Heart left ventricle (tissue), 16 donors: ENCODE data around the gene SSC5D. TPM values are rescaled to one million over a fixed set of nuclear protein-coding genes. Genes with fewer than 3 reads are reported as not detected.
A peak's percentile ranks its signal among the peaks of the same experiment; 100 is the strongest.

Experiments used
- ATAC-seq, 4 donors: fragments of 200-7000 bp; cut with Tn5 transposase; one replicate each; pipeline ENCODE4 v1.9.1; 2020 to 2022; ENCODE audit warnings: moderate library complexity in 4 of 4, mild to moderate bottlenecking in 3 of 4, moderate number of reproducible peaks in 1 of 4
- DNase-seq, 5 donors: peaks; one replicate each; pipeline ENCODE4 v3.0.0-alpha.2; 2020
- H3K27ac ChIP-seq, 12 donors: fragments of 200-600 bp; sonication (generic) in 4 of 12; one replicate each; pipeline versions ENCODE4 v1.5.0 to v1.8.0; 2016 to 2022; ENCODE audit warnings: mild to moderate bottlenecking in 2 of 12
- H3K27me3 ChIP-seq, 9 donors: fragments of 200-600 bp; sonication (generic) in 2 of 9; one replicate each; pipeline versions ENCODE4 v1.5.1 to v1.8.0; 2016 to 2022; ENCODE audit warnings: mild to moderate bottlenecking in 3 of 9
- H3K36me3 ChIP-seq, 9 donors: fragments of 200-600 bp; sonication (generic) in 2 of 9; one replicate each; pipeline versions ENCODE4 v1.5.0 to v1.8.0; 2018 to 2022; ENCODE audit warnings: mild to moderate bottlenecking in 2 of 9
- H3K4me1 ChIP-seq, 12 donors: fragments of 200-600 bp; sonication (generic) in 4 of 12; one replicate each; pipeline versions ENCODE4 v1.5.0 to v1.8.0; 2016 to 2022; ENCODE audit warnings: mild to moderate bottlenecking in 3 of 12
- H3K4me3 ChIP-seq, 12 donors: fragments of 200-600 bp; sonication (generic) in 4 of 12; one replicate each; pipeline versions ENCODE4 v1.5.0 to v1.8.0; 2017 to 2022; ENCODE audit warnings: mild to moderate bottlenecking in 9 of 12, moderate library complexity in 4 of 12
- H3K9me3 ChIP-seq, 12 donors: fragments of 200-600 bp; sonication (generic) in 4 of 12; one replicate each; pipeline versions ENCODE4 v1.5.0 to v1.8.0; 2016 to 2022; ENCODE audit warnings: mild to moderate bottlenecking in 1 of 12
- CTCF ChIP-seq, 12 donors: fragments of 200-600 bp; sonication (generic) in 4 of 12; IDR thresholded peaks; one replicate each; pipeline versions ENCODE4 v1.5.0 to v1.8.0; 2018 to 2022; ENCODE audit warnings: antibody characterized with exemption in 12 of 12, mild to moderate bottlenecking in 5 of 12
- POLR2A ChIP-seq, 2 donors: fragments of 450-650 bp; IDR thresholded peaks; one replicate each; pipeline ENCODE4 v1.6.1; 2017; ENCODE audit warnings: antibody characterized with exemption in 2 of 2, mild to moderate bottlenecking in 2 of 2, moderate library complexity in 2 of 2
- whole genome bisulfite sequencing, 4 donors: extraction: QIAGEN DNeasy Blood & Tissue Kit in 2 of 4; methylation state at CpG; one replicate each; pipeline versions ENCODE4 v1.1.5 to v1.1.7; 2013 to 2018; 5-methylcytosine and 5-hydroxymethylcytosine counted together
- intact Hi-C, 10 donors: fragments of 100-400 bp; cut with DNase I; formaldehyde crosslinking; loops; one replicate each; pipeline versions ENCODE4 v1.11.1 to v1.14.2; 2022
- polyA plus RNA-seq, 2 donors: library from polyadenylated mRNA; stranded (reverse); fragments of 200-250 nt; gene quantifications; one replicate each; pipeline ENCODE4 v1.2.3, GENCODE V29; 2013
- total RNA-seq, 9 donors: library from RNA; depleted of rRNA in 2 of 9; stranded (reverse); fragments of >200 nt in 2 of 9; fragmentation: NEBNext Ultra II Directional in 3 of 9; extraction: Animal tissue kit (Norgen Biotek cat#: 25700) in 3 of 9; gene quantifications; one replicate each; pipeline versions ENCODE4 v1.1.0 to v1.2.4, GENCODE V29; 2016 to 2023
- donor health status: ischemic (EF 13 %, LVEDD 7.1; RV severe dilation, severe dysfunction).
- donor health status: healthy with polysubstance abuse.
- donor health status: DM: no; HTN: yes; CAD: no.
- donor health status: DM: no; HTN: no; CAD: no.
- donor health status: ischemic (EF 25% LVEDD 6.9; RV normal size, moderate dysfunction).
- donor health status: ischemic (EF 25% LVEDD 5.7; RV mildly dilated, moderate dysfunction).
- donor health status: healthy.
- donor health status: DM: yes; HTN: yes; CAD: no.
- donor health status: ischemic (EF 35%, LVEDD 5.7; RV mildly dilated, moderate dysfunction).
- donor health status: nonischemic (EF 11% LVEDD 7.7; RV severe dilation, severe dysfunction).
- donor health status: DM: yes; HTN: yes; CAD: no.
- donor health status: PGD.
- donor health status: ischemic (EF 29% LVEDD 5.4; RV normal size, mild dysfunction).
- donor health status: nonischemic (EF 23%, LVEDD 6.1; RV moderate dilation, normal function).

The SSC5D gene
- total and polyA plus RNA-seq, 11 donors = 0.91 to 6.2 (median 3.1) TPM

DNA sequence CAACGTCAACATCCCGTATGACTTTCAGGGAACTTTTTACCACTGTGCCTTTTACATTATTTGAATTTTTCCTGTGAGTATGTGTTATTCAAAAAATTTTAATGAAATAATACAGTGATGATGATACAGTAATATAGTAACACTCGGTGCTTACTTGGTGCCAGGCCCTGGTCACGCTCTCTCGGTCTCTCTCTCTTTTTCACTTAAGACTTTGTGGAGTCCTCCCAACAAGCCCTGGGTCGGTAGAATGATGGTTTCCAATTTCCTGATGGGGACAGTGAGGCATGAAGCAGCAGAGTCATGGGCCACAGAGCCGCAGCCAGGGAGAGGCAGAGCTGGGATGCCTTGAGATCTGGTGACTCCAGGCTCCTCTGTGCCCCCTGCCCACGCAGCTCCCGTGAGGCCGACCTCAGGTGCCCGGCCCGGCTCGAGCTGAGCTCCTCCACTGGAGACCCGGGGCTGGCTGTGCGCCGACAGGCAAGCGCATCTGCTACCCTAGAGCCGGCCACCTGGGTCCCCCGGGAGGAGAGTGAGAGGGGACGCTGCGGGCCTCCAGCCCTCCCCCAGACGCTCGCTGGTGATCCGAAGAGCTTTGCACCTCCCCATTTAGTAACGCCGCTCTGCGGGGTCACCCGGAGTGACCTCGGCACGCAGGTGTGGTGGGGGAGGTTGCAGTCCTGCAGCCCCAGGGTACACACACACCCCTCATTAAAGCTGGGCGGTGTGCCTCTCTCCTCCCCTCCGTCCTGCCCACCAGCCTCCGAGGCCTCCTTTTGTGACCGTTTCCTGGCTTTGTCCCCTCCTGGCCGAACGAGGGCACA lies 61.5 kb downstream of the SSC5D start:
- 19 to 34% (median 23%) methylated on average over 13 to 36 of the region's 36 CpGs for WGBS, 4 donors

DNA sequence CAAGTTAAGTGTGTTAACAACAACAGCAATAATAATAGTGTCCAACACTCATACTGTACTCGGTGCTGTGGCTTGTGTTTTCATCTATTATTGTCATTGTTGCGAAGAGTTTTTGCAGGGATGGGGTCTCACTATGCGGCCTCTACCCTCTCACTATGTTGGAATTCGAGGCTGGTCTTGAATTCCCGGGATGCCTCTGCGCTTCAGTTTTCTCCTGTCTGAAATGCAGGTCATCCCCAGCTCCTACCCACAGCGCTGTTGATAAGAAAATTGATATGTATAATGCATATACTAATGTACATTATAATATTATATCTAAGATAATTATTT lies 62.0 kb downstream of the SSC5D start:
- H3K4me1 ChIP-seq = peaks cover 0 to 44% (median 29%) of the 10 kb centered on the region in 12 donors
- ATAC-seq (no peak), DNase-seq (no peak)
- intact Hi-C loops = no loop called here
- peak overlapping the region in 4 of 12 donors; percentile 49 to 80 (median 72) for H3K27ac ChIP-seq
- H3K4me3 ChIP-seq = peak overlapping the region in 3 of 12 donors; percentile 32 to 43 (median 37)
- no peaks in the 10 kb centered on the region for H3K36me3 ChIP-seq
- no peaks in the 10 kb centered on the region for H3K9me3 ChIP-seq
- peaks cover 0 to 6% (median 0%) of the 10 kb centered on the region in 9 donors for H3K27me3 ChIP-seq
- WGBS, 4 donors = 49 to 57% (median 53%) methylated on average over 7 of the region's 7 CpGs
- TF ChIP-seq CTCF (IDR thresholded peaks at IDR 0.05) (no peak), POLR2A (IDR thresholded peaks at IDR 0.05) (no peak)

More for the DNA sequence above, 61.5 kb downstream of the SSC5D start:
- Histone ChIP-seq H3K36me3 (no peaks in the 10 kb centered on the region), H3K27me3 (peaks cover 0 to 6% (median 0%) of the 10 kb centered on the region in 9 donors), H3K4me3 (peak overlapping the region in 10 of 12 donors; percentile 5 to 48 (median 36)), H3K27ac (peak overlapping the region in 11 of 12 donors; percentile 23 to 80 (median 66)), H3K9me3 (no peaks in the 10 kb centered on the region), H3K4me1 (peaks cover 0 to 48% (median 30%) of the 10 kb centered on the region in 12 donors)
- peak in 3 of 5 donors; percentile 36 to 64 (median 39) for DNase-seq
- no peak for ATAC-seq
- TF ChIP-seq POLR2A (IDR thresholded peaks at IDR 0.05) (no peak), CTCF (IDR thresholded peaks at IDR 0.05) (peak in 4 of 12 donors; percentile 7 to 22 (median 18))
- intact Hi-C loops = loop anchor here in 4 of 10 donors (5.0 kb wide), 3 partner anchors 33 to 48 kb away; partner anchors contain the start of genes FIZ1 (in 2 of the 4) and ZNF579 (in 1 of the 4)

- intact Hi-C loops = no loop called here
- Histone ChIP-seq H3K9me3 (no peaks in the 10 kb centered on the region), H3K4me1 (peaks cover 0 to 25% (median 15%) of the 10 kb centered on the region in 12 donors), H3K4me3 (no peak overlapping the region), H3K27ac (no peak overlapping the region), H3K36me3 (no peaks in the 10 kb centered on the region), H3K27me3 (peaks cover 0 to 6% (median 0%) of the 10 kb centered on the region in 9 donors)
- 72 to 89% (median 83%) methylated on average over 5 of the region's 5 CpGs for WGBS, 4 donors
- DNase-seq (peak in 1 of 5 donors; percentile 2), ATAC-seq (no peak)
- no peak for TF ChIP-seq POLR2A (IDR thresholded peaks at IDR 0.05)
- TF ChIP-seq CTCF (IDR thresholded peaks at IDR 0.05) = no peak
These were observed 64.0 kb downstream of the SSC5D start for GRCh38 chr19:55552206-55552605.

DNA sequence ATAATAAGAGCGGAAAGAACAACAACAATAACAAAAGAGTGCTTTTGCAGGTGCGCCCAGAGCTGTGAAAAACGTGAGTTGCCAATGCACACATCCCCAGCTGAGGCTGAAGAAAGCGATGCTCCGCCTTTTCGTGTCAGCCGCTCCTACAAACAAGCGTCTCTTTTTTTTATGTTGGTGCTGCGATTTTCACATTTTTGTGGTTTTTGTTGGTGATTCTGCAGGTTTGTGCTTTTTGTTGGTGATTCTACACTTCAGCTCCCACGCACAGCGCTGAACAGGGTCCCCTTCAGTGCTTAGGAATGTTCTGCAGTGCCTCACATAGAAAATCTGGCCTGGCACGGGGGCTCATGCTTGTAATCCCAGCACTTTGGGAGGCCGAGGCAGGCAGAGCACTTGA lies 64.4 kb downstream of the SSC5D start:
- TF ChIP-seq CTCF (IDR thresholded peaks at IDR 0.05) (no peak), POLR2A (IDR thresholded peaks at IDR 0.05) (no peak)
- DNase-seq (peak in 1 of 5 donors; percentile 7), ATAC-seq (no peak)
- no peaks in the 10 kb centered on the region for H3K36me3 ChIP-seq
- whole genome bisulfite sequencing, 4 donors = 68 to 77% (median 74%) methylated on average over 13 of the region's 13 CpGs
- no peak overlapping the region for H3K27ac ChIP-seq
- no peak overlapping the region for H3K4me3 ChIP-seq
- H3K4me1 ChIP-seq = peaks cover 0 to 21% (median 11%) of the 10 kb centered on the region in 12 donors
- H3K9me3 ChIP-seq = no peaks in the 10 kb centered on the region
- H3K27me3 ChIP-seq = peaks cover 0 to 6% (median 0%) of the 10 kb centered on the region in 9 donors
- intact Hi-C loops = no loop called here
